ENCODE data around the gene CHERP.
"Not testable (repeated sequence)": the region's sequence is repeated elsewhere in the genome, so short reads cannot be mapped to it uniquely, and the experiment has no call there.

The CHERP gene

GRCh38 chr19:16482745-16483144, 59.5 kb downstream of the CHERP start:
- H3K9me3 Mint-ChIP-seq: no peaks in the 10 kb centered on the region
- ATAC-seq (replicated peaks) (no peak), DNase-seq (no peak)
- no peak overlapping the region for H3K27ac Mint-ChIP-seq
- no peaks in the 10 kb centered on the region for H3K27me3 Mint-ChIP-seq
- no peak overlapping the region for H3K4me3 Mint-ChIP-seq
- H3K36me3 Mint-ChIP-seq (ENCODE audit: insufficient read depth): no peaks in the 10 kb centered on the region
- no peaks in the 10 kb centered on the region for H3K4me1 Mint-ChIP-seq (ENCODE audit: low read depth in 2 of 2)

GRCh38 chr19:16477311-16477710, 64.9 kb downstream of the CHERP start:
- no peaks in the 10 kb centered on the region for H3K9me3 Mint-ChIP-seq
- H3K27ac Mint-ChIP-seq: no peak overlapping the region
- no peaks in the 10 kb centered on the region for H3K4me1 Mint-ChIP-seq (ENCODE audit: low read depth in 2 of 2)
- no peak overlapping the region for H3K4me3 Mint-ChIP-seq
- DNase-seq (no peak), ATAC-seq (replicated peaks) (no peak)
- no peaks in the 10 kb centered on the region for H3K27me3 Mint-ChIP-seq
- H3K36me3 Mint-ChIP-seq (ENCODE audit: insufficient read depth): no peaks in the 10 kb centered on the region

GRCh38 chr19:16476401-16476800, 65.8 kb downstream of the CHERP start:
- Mint-ChIP-seq H3K36me3 (ENCODE audit: insufficient read depth) (no peaks in the 10 kb centered on the region), H3K9me3 (no peaks in the 10 kb centered on the region), H3K27ac (no peak overlapping the region), H3K4me3 (no peak overlapping the region), H3K27me3 (no peaks in the 10 kb centered on the region), H3K4me1 (ENCODE audit: low read depth in 2 of 2) (no peaks in the 10 kb centered on the region)
- ATAC-seq (replicated peaks): no peak
- no peak for DNase-seq

GRCh38 chr19:16473875-16474392, 68.3 kb downstream of the CHERP start:
- Mint-ChIP-seq H3K27ac (no peak overlapping the region), H3K36me3 (ENCODE audit: insufficient read depth) (no peaks in the 10 kb centered on the region), H3K4me3 (no peak overlapping the region), H3K9me3 (no peaks in the 10 kb centered on the region), H3K27me3 (no peaks in the 10 kb centered on the region), H3K4me1 (ENCODE audit: low read depth in 2 of 2) (peaks cover 16 to 20% of the 10 kb centered on the region in 2 donors)
- no peak for ATAC-seq (replicated peaks)
- no peak for DNase-seq

- DNase-seq (no peak), ATAC-seq (replicated peaks) (no peak)
- Mint-ChIP-seq H3K4me1 (ENCODE audit: low read depth in 2 of 2) (peaks cover 23 to 28% of the 10 kb centered on the region in 2 donors), H3K27me3 (no peaks in the 10 kb centered on the region), H3K4me3 (peak overlapping the region; percentile 63 to 82), H3K36me3 (ENCODE audit: insufficient read depth) (no peaks in the 10 kb centered on the region), H3K9me3 (no peaks in the 10 kb centered on the region), H3K27ac (no peak overlapping the region)
Observed at GRCh38 chr19:16472992-16473391, 69.2 kb downstream of the CHERP start.

GRCh38 chr19:16472559-16472899, 69.7 kb downstream of the CHERP start:
- H3K9me3 Mint-ChIP-seq: not testable (repeated sequence)

GRCh38 chr19:16470911-16471811, 71.1 kb downstream of the CHERP start:
- Mint-ChIP-seq H3K27ac (peak overlapping the region in 1 of 2 donors; percentile 41), H3K27me3 (no peaks in the 10 kb centered on the region)

More at GRCh38 chr19:16472559-16472899, 69.7 kb downstream of the CHERP start:
- peak overlapping the region; percentile 63 to 82 for H3K4me3 Mint-ChIP-seq
- not testable (repeated sequence) for H3K27me3 Mint-ChIP-seq; DNase-seq; H3K27ac Mint-ChIP-seq; H3K36me3 Mint-ChIP-seq (ENCODE audit: insufficient read depth); ATAC-seq (replicated peaks)
- peaks cover 27 to 32% of the 10 kb centered on the region in 2 donors for H3K4me1 Mint-ChIP-seq (ENCODE audit: low read depth in 2 of 2)

GRCh38 chr19:16470541-16470910, 71.7 kb downstream of the CHERP start:
- ATAC-seq (replicated peaks) (no peak), DNase-seq (no peak)
- Mint-ChIP-seq H3K4me3 (peak overlapping the region; percentile 70 to 82), H3K4me1 (ENCODE audit: low read depth in 2 of 2) (peaks cover 37 to 43% of the 10 kb centered on the region in 2 donors), H3K9me3 (no peaks in the 10 kb centered on the region), H3K27me3 (no peaks in the 10 kb centered on the region), H3K36me3 (ENCODE audit: insufficient read depth) (peaks cover 2% of the 10 kb centered on the region), H3K27ac (peak overlapping the region in 1 of 2 donors; percentile 41)

More at GRCh38 chr19:16470911-16471811, 71.1 kb downstream of the CHERP start:
- ATAC-seq (replicated peaks) (peak; percentile 24), DNase-seq (peak in 2 of 3 experiments; percentile 7 to 26)
- peak overlapping the region; percentile 70 to 82 for H3K4me3 Mint-ChIP-seq
- H3K36me3 Mint-ChIP-seq (ENCODE audit: insufficient read depth): peaks cover 2% of the 10 kb centered on the region
- peaks cover 36 to 40% of the 10 kb centered on the region in 2 donors for H3K4me1 Mint-ChIP-seq (ENCODE audit: low read depth in 2 of 2)
- H3K9me3 Mint-ChIP-seq: no peaks in the 10 kb centered on the region
